Gastrocnemius medialis (tissue), 4 donors: ENCODE results near the gene AVP. TPM values are rescaled to one million over a fixed set of nuclear protein-coding genes. Genes with fewer than 3 reads are reported as not detected.

Experiments
- ATAC-seq, 2 donors: fragments of 150-250 bp; one replicate each; pipeline ENCODE4 v1.9.1; 2016
- DNase-seq, 2 donors: peaks; one replicate each; pipeline ENCODE4 v3.0.0-alpha.2; 2019
- H3K27ac ChIP-seq, 4 donors: fragments of 200-600 bp; sonication (generic); 1 replicate in 1 of 4; 2 replicates in 3 of 4; pipeline ENCODE4 v1.5.1; 2016 to 2018; ENCODE audit warnings: mild to moderate bottlenecking in 2 of 4, moderate library complexity in 1 of 4
- H3K27me3 ChIP-seq, 3 donors: fragments of 200-600 bp; sonication (generic) in 2 of 3; 1 replicate in 1 of 3; 2 replicates in 2 of 3; pipeline versions ENCODE4 v1.5.1 to v1.6.0; 2016 to 2019; ENCODE audit warnings: mild to moderate bottlenecking in 1 of 3, moderate library complexity in 1 of 3
- H3K36me3 ChIP-seq, 2 donors: fragments of 200-600 bp; sonication (generic) in 1 of 2; one replicate each; pipeline ENCODE4 v1.5.1; 2017 to 2018
- H3K4me1 ChIP-seq, 2 donors: fragments of 200-600 bp; sonication (generic) in 1 of 2; one replicate each; pipeline ENCODE4 v1.5.1; 2016 to 2017; ENCODE audit warnings: mild to moderate bottlenecking in 2 of 2
- H3K4me3 ChIP-seq, 4 donors: fragments of 200-600 bp; sonication (generic) in 3 of 4; 1 replicate in 1 of 4; 2 replicates in 3 of 4; pipeline ENCODE4 v1.5.1; 2016 to 2019; ENCODE audit warnings: mild to moderate bottlenecking in 2 of 4
- H3K9me3 ChIP-seq, 3 donors: fragments of 200-600 bp; sonication (generic) in 2 of 3; 1 replicate in 1 of 3; 2 replicates in 2 of 3; pipeline ENCODE4 v1.5.1; 2016 to 2019
- POLR2A ChIP-seq, 2 donors: fragments of 450-650 bp; IDR thresholded peaks; one replicate each; pipeline ENCODE4 v1.6.1; 2017; ENCODE audit warnings: antibody characterized with exemption in 2 of 2, mild to moderate bottlenecking in 2 of 2, moderate library complexity in 2 of 2
- in situ Hi-C, 4 donors: fragments of 200-750 bp; cut with MboI; loops; one replicate each; pipeline versions ENCODE4 v1.15.0 to v1.8.0; 2017; ENCODE audit warnings: low sequenced_read_pairs in 4 of 4
- intact Hi-C: fragments of 100-400 bp; cut with DNase I; formaldehyde crosslinking; loops from one replicate; pipeline ENCODE4 v1.15.1; 2023; ENCODE audit warnings: low total_unique reads
- total RNA-seq, 4 donors: library from RNA; depleted of rRNA; stranded (reverse); fragments of >200 nt; gene quantifications; one replicate each; pipeline versions ENCODE4 v1.1.0 to v1.2.3, GENCODE V29; 2016
- TF ChIP-seq, protein P1 (sequence below), 5 experiments: fragments of 450-650 bp in 3 of 5; fragments of 200-600 bp in 2 of 5; sonication (generic) in 2 of 5; IDR thresholded peaks in 4 of 5; conservative IDR thresholded peaks in 1 of 5; 1 replicate in 4 of 5; 2 replicates in 1 of 5; pipeline ENCODE4 v1.5.1; 2016 to 2019; ENCODE audit warnings: antibody characterized with exemption in 5 of 5, mild to moderate bottlenecking in 3 of 5, moderate library complexity in 3 of 5

Gene AVP
- total RNA-seq, 4 donors from 2014 or later: not detected

DNA sequence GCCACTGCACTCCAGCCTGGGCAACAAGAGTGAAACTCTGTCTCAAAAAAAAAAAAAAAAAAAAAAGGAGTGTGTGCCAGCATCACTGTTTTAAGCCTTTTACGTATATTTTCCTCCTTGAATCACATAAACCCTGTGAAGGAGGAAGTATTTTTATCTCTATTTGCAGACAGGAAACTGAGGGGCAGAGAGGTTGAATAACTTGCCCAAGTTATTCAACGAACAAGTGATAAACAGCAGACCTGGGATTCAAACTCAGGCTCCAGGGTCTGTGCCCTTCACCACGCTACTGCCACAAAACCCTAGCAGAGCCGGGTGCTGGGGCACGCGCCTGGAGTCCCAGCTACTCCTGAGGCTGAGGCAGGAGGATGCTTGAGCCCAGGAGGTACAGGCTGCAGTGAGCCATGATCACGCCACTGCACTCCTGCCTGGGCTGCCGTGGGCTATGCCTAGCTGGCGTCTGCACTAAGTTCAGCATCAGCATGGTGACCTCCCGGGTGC lies 9.4 kb upstream of the AVP start:
- ATAC-seq: no peak
- H3K27me3 ChIP-seq: peaks cover 12 to 24% (median 14%) of the 10 kb centered on the region in 3 donors
- no peak for DNase-seq
- intact Hi-C loops (no loop called here), in situ Hi-C loops (no loop called here)
- TF ChIP-seq, protein P1, sequence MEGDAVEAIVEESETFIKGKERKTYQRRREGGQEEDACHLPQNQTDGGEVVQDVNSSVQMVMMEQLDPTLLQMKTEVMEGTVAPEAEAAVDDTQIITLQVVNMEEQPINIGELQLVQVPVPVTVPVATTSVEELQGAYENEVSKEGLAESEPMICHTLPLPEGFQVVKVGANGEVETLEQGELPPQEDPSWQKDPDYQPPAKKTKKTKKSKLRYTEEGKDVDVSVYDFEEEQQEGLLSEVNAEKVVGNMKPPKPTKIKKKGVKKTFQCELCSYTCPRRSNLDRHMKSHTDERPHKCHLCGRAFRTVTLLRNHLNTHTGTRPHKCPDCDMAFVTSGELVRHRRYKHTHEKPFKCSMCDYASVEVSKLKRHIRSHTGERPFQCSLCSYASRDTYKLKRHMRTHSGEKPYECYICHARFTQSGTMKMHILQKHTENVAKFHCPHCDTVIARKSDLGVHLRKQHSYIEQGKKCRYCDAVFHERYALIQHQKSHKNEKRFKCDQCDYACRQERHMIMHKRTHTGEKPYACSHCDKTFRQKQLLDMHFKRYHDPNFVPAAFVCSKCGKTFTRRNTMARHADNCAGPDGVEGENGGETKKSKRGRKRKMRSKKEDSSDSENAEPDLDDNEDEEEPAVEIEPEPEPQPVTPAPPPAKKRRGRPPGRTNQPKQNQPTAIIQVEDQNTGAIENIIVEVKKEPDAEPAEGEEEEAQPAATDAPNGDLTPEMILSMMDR (IDR thresholded peaks at IDR 0.05 in 4 of 5, conservative IDR thresholded peaks at IDR 0.05 in 1 of 5): no peak
- TF ChIP-seq POLR2A (IDR thresholded peaks at IDR 0.05): no peak
- H3K4me1 ChIP-seq: no peaks in the 10 kb centered on the region
- no peak overlapping the region for H3K4me3 ChIP-seq
- H3K36me3 ChIP-seq: no peaks in the 10 kb centered on the region
- H3K9me3 ChIP-seq: no peaks in the 10 kb centered on the region
- H3K27ac ChIP-seq: no peak overlapping the region

DNA sequence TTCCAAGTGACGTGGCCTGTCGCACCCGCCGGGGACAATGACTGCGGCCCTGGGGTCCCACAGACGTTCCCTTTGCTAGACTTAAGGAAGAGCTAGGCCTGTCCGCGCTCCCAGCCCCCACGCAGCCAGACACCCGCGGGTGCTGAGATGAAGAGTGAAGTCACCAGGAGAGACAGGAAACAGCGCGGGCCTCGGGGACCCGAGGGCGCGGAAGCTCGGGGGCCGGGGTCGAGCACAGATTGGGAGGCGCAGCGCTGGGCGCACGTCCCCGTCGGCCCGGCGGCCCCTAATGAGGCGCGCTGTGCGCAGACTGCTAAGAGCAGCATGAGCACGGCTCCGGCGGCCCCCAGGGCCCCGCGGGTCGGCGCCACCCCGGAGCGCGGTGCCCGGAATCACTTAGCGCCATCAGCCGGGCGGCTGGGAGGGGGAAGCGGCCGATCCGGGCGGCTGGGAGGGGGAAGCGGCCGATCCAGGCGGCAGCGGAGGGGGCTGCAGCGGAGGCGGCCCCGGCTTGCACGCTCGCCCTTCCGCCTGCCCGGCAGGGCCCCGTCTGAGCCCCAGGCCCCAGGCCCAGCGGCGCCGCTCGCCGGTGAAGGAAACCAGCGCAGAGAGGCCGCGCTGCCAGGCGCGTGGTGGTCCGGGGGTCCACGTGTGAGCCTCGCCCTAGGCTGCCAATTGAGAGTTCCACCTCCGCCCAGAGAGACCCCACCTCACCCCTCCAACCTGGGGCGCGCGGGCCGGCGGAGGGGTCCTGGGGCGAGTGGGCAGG lies 8.3 kb upstream of the AVP start:
- no peak for DNase-seq

DNA sequence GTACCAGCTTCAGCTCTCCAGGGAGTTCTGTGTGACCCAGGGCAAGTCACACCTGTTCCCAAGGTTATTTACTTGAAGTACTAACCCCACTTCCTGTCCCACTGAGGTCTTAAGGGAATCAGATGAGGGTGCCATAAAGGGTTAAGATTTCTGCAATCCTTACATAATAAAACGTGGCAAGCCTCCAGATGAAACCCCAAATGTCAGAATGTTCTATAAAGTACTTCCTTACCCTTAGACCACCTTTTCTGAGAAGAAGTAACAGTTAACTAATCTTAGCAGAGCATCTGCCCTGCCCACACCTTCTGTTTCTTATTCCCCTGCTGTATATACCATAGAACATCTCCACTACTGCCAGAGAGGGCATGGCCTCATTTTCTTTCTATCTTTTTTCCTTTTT lies 6.0 kb upstream of the AVP start:
- in situ Hi-C loops: no loop called here
- no peak for TF ChIP-seq POLR2A (IDR thresholded peaks at IDR 0.05)
- TF ChIP-seq, protein P1 (IDR thresholded peaks at IDR 0.05 in 4 of 5, conservative IDR thresholded peaks at IDR 0.05 in 1 of 5): no peak
- intact Hi-C loops: no loop called here
- Histone ChIP-seq H3K4me1 (no peaks in the 10 kb centered on the region), H3K4me3 (no peak overlapping the region), H3K9me3 (no peaks in the 10 kb centered on the region), H3K27ac (no peak overlapping the region), H3K36me3 (no peaks in the 10 kb centered on the region), H3K27me3 (peaks cover 12 to 24% (median 14%) of the 10 kb centered on the region in 3 donors)
- DNase-seq (no peak), ATAC-seq (no peak)

More for the DNA sequence above, 8.3 kb upstream of the AVP start:
- Histone ChIP-seq H3K4me1 (no peaks in the 10 kb centered on the region), H3K4me3 (peak overlapping the region; percentile 23 to 43 (median 34)), H3K36me3 (no peaks in the 10 kb centered on the region), H3K27ac (no peak overlapping the region), H3K27me3 (peaks cover 12 to 24% (median 14%) of the 10 kb centered on the region in 3 donors), H3K9me3 (no peaks in the 10 kb centered on the region)
- TF ChIP-seq POLR2A (IDR thresholded peaks at IDR 0.05): no peak
- TF ChIP-seq, protein P1 (IDR thresholded peaks at IDR 0.05 in 4 of 5, conservative IDR thresholded peaks at IDR 0.05 in 1 of 5): no peak
- in situ Hi-C loops (no loop called here), intact Hi-C loops (no loop called here)
- no peak for ATAC-seq

DNA sequence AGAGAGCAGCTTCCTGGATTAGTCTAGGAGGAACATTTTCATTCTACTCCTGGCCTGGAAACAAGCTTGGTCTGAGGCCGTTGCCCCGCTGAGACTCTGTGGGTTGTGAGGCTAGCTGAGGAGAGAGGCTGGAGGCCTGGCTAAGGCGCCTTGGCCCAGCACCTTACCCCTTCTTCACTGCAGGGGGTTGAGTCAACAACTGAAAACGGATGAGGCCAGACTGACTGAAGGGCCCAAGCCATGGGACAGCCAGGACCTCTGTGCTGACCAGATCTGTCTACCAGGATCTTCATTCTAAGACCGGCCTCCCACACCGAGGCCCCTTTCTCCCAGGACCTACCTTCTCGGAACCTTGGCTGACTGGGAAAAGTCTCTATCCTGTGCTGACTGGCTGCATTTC lies 3.5 kb upstream of the AVP start:
- Histone ChIP-seq H3K4me1 (no peaks in the 10 kb centered on the region), H3K4me3 (no peak overlapping the region), H3K27ac (no peak overlapping the region), H3K27me3 (peaks cover 16 to 22% (median 19%) of the 10 kb centered on the region in 3 donors), H3K9me3 (no peaks in the 10 kb centered on the region), H3K36me3 (no peaks in the 10 kb centered on the region)
- DNase-seq: no peak
- intact Hi-C loops: no loop called here
- in situ Hi-C loops: no loop called here
- TF ChIP-seq, protein P1 (IDR thresholded peaks at IDR 0.05 in 4 of 5, conservative IDR thresholded peaks at IDR 0.05 in 1 of 5): no peak
- TF ChIP-seq POLR2A (IDR thresholded peaks at IDR 0.05): no peak
- no peak for ATAC-seq
